ENCODE data around the gene SPATA1. TPM values are rescaled to one million over a fixed set of nuclear protein-coding genes. Genes with fewer than 3 reads are reported as not detected.

Gene SPATA1
- total RNA-seq, 2 donors from 2014 or later, result 0.67 to 1.5 TPM

GRCh38 chr1:84573967-84574842 lies 68.0 kb downstream of the SPATA1 start, which contains the start of gene CTBS:
CTBS (minus strand) TSS chr1:84574440; CDS start chr1:84574415, 25 bp downstream.
- peaks cover 0 to 8% of the 10 kb centered on the region in 2 donors for H3K4me1 ChIP-seq
- no peaks in the 10 kb centered on the region for H3K9me3 ChIP-seq
- peaks cover 11% of the 10 kb centered on the region for H3K36me3 ChIP-seq
- peak within 1 kb of the TSS; percentile 77 to 84 for H3K4me3 ChIP-seq
- H3K27ac ChIP-seq, result peak within 1 kb of the TSS; percentile 94 to 99
- TF ChIP-seq, protein P1, sequence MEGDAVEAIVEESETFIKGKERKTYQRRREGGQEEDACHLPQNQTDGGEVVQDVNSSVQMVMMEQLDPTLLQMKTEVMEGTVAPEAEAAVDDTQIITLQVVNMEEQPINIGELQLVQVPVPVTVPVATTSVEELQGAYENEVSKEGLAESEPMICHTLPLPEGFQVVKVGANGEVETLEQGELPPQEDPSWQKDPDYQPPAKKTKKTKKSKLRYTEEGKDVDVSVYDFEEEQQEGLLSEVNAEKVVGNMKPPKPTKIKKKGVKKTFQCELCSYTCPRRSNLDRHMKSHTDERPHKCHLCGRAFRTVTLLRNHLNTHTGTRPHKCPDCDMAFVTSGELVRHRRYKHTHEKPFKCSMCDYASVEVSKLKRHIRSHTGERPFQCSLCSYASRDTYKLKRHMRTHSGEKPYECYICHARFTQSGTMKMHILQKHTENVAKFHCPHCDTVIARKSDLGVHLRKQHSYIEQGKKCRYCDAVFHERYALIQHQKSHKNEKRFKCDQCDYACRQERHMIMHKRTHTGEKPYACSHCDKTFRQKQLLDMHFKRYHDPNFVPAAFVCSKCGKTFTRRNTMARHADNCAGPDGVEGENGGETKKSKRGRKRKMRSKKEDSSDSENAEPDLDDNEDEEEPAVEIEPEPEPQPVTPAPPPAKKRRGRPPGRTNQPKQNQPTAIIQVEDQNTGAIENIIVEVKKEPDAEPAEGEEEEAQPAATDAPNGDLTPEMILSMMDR (IDR thresholded peaks at IDR 0.05), result no peak
- DNase-seq (ENCODE audit: low spot score), result peak; percentile 80
- H3K27me3 ChIP-seq, result no peaks in the 10 kb centered on the region

DNA sequence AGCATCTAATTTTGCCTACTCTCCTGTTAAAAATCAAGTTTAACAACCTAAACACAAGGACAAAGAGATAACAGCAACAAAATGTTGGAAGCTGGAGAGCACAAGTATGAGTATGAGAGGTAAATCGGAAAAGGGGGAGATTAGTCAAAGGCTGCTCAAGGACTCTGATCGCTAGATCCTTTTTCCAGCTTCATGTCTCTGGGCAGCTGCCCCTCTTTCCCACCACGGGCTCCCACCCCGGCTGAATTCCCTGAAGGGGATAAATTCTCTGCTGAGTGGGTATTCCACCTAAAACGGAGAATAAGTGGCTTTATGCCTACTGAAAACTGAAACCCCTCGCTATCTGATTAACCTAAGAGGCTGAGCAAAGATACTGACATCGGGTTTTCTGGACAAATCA lies 68.8 kb downstream of the SPATA1 start:
- Histone ChIP-seq H3K27me3 (no peaks in the 10 kb centered on the region), H3K36me3 (peaks cover 6% of the 10 kb centered on the region), H3K4me1 (peaks cover 0 to 8% of the 10 kb centered on the region in 2 donors), H3K4me3 (peak overlapping the region; percentile 77 to 84), H3K27ac (peak overlapping the region; percentile 94 to 99), H3K9me3 (no peaks in the 10 kb centered on the region)
- no peak for DNase-seq (ENCODE audit: low spot score)
- TF ChIP-seq, protein P1 (IDR thresholded peaks at IDR 0.05), result no peak

GRCh38 chr1:84581648-84582047 lies 75.5 kb downstream of the SPATA1 start:
- no peak overlapping the region for H3K27ac ChIP-seq
- TF ChIP-seq, protein P1 (IDR thresholded peaks at IDR 0.05), result no peak
- DNase-seq (ENCODE audit: low spot score), result no peak

DNA sequence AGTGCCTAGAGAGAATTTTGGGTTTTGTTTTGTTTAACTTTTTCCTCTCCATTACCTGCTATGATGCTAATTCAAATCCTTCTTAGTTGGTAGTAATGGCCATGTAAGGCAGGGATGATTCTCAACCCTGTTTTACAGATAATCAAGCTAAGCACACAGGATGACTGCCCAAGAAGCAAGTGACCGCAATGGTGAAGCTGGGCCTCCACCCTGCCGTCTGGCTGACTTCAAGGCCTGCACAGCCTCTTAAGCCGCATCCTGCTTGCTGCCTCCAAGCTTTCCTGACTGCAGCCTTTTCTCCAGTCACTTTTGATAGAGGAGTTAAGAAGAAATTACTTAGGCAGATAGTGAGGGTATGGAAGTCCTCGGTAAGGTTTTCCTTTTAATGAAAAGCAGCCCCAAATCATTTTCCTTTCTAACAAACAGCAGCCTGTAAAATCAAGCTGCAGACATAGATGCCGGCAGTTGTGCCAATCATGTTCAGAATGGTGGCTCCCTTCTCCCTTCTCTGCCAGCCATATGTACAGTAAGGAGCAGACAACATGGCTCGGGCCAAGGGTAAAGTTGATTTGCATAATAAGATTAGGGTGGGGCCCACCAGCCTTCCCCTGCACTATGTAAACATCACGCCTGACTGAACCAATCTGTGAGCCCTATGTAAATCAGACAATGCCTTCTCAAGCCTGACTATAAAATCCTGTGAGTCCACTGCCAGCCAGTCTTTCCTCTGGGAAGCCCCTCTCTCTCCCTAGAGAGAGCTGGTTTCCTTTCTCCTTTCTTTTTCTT lies 76.8 kb downstream of the SPATA1 start:
- peaks cover 0 to 11% of the 10 kb centered on the region in 2 donors for H3K4me1 ChIP-seq
- H3K27me3 ChIP-seq, result no peaks in the 10 kb centered on the region
- no peak overlapping the region for H3K4me3 ChIP-seq
- no peaks in the 10 kb centered on the region for H3K36me3 ChIP-seq
- no peak for DNase-seq (ENCODE audit: low spot score)
- H3K27ac ChIP-seq, result peak overlapping the region in 1 of 2 donors; percentile 23
- TF ChIP-seq, protein P1 (IDR thresholded peaks at IDR 0.05), result no peak
- no peaks in the 10 kb centered on the region for H3K9me3 ChIP-seq

More at GRCh38 chr1:84581648-84582047, 75.5 kb downstream of the SPATA1 start:
- Histone ChIP-seq H3K9me3 (no peaks in the 10 kb centered on the region), H3K4me1 (peaks cover 0 to 11% of the 10 kb centered on the region in 2 donors), H3K27me3 (no peaks in the 10 kb centered on the region), H3K4me3 (no peak overlapping the region), H3K36me3 (no peaks in the 10 kb centered on the region)

DNA sequence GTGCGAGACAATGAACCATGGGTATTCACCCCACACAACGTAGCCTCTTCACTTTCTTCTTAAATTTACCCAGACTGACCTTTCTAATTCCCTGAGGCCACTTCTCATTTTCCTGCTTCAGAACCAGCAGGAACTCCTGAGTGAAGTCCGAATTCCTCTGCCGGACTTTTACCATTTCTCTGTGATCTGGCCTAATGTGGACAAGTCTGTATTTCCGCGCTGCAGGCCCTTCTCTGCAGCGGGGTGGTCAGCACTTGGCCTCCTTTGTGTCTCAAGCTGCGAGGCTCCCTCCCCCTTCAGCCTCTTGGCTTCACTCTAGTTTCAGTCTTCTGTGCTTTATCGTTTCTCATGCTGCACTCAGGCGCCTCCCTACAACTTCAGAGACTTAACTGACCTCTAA lies 77.5 kb downstream of the SPATA1 start:
- no peaks in the 10 kb centered on the region for H3K27me3 ChIP-seq
- DNase-seq (ENCODE audit: low spot score), result no peak
- H3K4me3 ChIP-seq, result no peak overlapping the region
- peaks cover 0 to 11% of the 10 kb centered on the region in 2 donors for H3K4me1 ChIP-seq
- no peaks in the 10 kb centered on the region for H3K9me3 ChIP-seq
- no peaks in the 10 kb centered on the region for H3K36me3 ChIP-seq
- peak overlapping the region in 1 of 2 donors; percentile 23 for H3K27ac ChIP-seq
- TF ChIP-seq, protein P1 (IDR thresholded peaks at IDR 0.05), result no peak

Measured in right atrium auricular region (tissue), 2 donors.